HG02623 (cell line): Measurements from ENCODE around the gene PIK3R6.

Experiments used
- ATAC-seq: cut with Tn5 transposase; IDR thresholded peaks from one replicate; pipeline ENCODE4 v1.9.1; 2021; ENCODE audit warnings: moderate library complexity; ENCODE audit not compliant: unreplicated experiment

Gene PIK3R6

GRCh38 chr17:8754890-8755289, 112.6 kb downstream of the PIK3R6 start:
- ATAC-seq: no peak

GRCh38 chr17:8753976-8754440, 113.5 kb downstream of the PIK3R6 start:
- no peak for ATAC-seq

- no peak for ATAC-seq
Measured at GRCh38 chr17:8753136-8753975, 114.1 kb downstream of the PIK3R6 start.
